ENCODE results near the gene POU2AF1. TPM values are rescaled to one million over a fixed set of nuclear protein-coding genes. Genes with fewer than 3 reads are reported as not detected.

Gene POU2AF1
- polyA plus RNA-seq, 1 donor (not counting 4 experiments of a cell fraction or from before 2014, with no cell fraction given): not detected

DNA sequence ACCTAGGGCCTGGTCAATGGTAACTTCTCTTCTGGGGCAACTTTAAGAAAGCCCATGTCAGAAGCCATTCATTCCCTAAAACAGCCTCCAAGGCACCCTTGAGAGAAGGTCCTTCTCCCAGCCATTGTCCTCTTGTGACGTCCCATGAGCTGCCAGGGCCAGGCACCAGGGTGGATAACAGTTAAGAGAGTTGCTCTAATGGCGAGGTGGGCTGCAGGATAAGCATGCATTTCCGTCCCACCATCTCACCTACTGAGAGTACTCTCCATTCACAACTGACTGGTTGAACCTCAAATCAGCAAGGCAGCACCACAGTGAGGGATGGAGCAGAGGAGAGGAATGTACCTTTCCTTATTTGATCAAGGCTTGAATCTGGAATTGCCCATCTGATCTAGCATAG lies 14.6 kb downstream of the POU2AF1 start:
- Histone ChIP-seq H3K27ac (ENCODE audit: control insufficient read depth, insufficient read depth, low read length) (no peak overlapping the region), H3K79me2 (ENCODE audit: control insufficient read depth, insufficient read depth, low read length) (no peaks in the 10 kb centered on the region), H3K9me1 (ENCODE audit: control insufficient read depth, extremely low read depth, insufficient read depth, low read length) (no peaks in the 10 kb centered on the region), H3K4me2 (ENCODE audit: control insufficient read depth, extremely low read depth, insufficient read depth, low read depth, low read length) (no peak overlapping the region), H2AFZ (ENCODE audit: control insufficient read depth, low read length) (no peak overlapping the region), H3K27me3 (ENCODE audit: control insufficient read depth, extremely low read depth, insufficient read depth, low read length) (peaks cover 6% of the 10 kb centered on the region), H3K9me3 (ENCODE audit: control insufficient read depth, low read depth, low read length) (no peaks in the 10 kb centered on the region), H3K4me3 (ENCODE audit: control insufficient read depth in 2 of 3, extremely low read depth in 1 of 3, insufficient read depth in 2 of 3, low read depth in 1 of 3, low read length in 3 of 3) (no peak overlapping the region), H3K36me3 (ENCODE audit: control insufficient read depth in 2 of 2, extremely low read depth in 1 of 2, insufficient read depth in 2 of 2, low read length in 2 of 2) (no peaks in the 10 kb centered on the region), H4K20me1 (ENCODE audit: control insufficient read depth, extremely low read depth, insufficient read depth, low read length) (no peaks in the 10 kb centered on the region), H3K4me1 (ENCODE audit: control insufficient read depth, extremely low read depth, insufficient read depth, low read length) (peaks cover 6% of the 10 kb centered on the region), H3K9ac (ENCODE audit: control insufficient read depth, extremely low read depth, insufficient read depth, low read length) (no peak overlapping the region)
- FAIRE-seq (no peak), DNase-seq (ENCODE audit: low read depth, low spot score) (no peak)
- dilution Hi-C loops (cut with MboI; ENCODE audit: extremely low pct_ligation_motif_present, low sequenced_read_pairs): no loop called here
- no peak for TF ChIP-seq EZH2 (IDR thresholded peaks at IDR 0.05; ENCODE audit: low read length)
- TF ChIP-seq, protein P1, sequence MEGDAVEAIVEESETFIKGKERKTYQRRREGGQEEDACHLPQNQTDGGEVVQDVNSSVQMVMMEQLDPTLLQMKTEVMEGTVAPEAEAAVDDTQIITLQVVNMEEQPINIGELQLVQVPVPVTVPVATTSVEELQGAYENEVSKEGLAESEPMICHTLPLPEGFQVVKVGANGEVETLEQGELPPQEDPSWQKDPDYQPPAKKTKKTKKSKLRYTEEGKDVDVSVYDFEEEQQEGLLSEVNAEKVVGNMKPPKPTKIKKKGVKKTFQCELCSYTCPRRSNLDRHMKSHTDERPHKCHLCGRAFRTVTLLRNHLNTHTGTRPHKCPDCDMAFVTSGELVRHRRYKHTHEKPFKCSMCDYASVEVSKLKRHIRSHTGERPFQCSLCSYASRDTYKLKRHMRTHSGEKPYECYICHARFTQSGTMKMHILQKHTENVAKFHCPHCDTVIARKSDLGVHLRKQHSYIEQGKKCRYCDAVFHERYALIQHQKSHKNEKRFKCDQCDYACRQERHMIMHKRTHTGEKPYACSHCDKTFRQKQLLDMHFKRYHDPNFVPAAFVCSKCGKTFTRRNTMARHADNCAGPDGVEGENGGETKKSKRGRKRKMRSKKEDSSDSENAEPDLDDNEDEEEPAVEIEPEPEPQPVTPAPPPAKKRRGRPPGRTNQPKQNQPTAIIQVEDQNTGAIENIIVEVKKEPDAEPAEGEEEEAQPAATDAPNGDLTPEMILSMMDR (optimal IDR thresholded peaks at IDR 0.05 in 1 of 3, IDR thresholded peaks at IDR 0.05 in 1 of 3, conservative IDR thresholded peaks at IDR 0.05 in 1 of 3; ENCODE audit: extremely low read depth in 1 of 3, insufficient read depth in 2 of 3, low read length in 3 of 3): no peak

DNA sequence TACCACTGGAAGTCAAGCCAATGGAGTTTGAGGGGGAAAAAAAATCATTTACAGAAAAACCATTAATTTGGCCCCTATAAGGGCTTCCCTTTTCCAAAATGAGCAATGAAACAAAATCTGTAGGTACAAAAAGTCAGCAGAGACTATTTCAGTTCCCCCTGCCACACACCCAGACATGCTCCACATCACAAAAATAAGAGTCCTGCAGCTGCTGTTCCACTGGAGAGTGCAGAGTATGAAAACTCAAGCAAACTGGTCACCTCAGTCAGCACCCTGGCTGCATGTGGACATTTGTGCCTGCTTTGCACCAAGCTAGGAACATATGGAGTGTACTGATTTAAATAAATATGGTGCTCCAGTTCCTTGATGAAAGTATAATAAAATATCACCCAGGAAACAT lies 15.1 kb downstream of the POU2AF1 start:
- Histone ChIP-seq H2AFZ (ENCODE audit: control insufficient read depth, low read length) (no peak overlapping the region), H4K20me1 (ENCODE audit: control insufficient read depth, extremely low read depth, insufficient read depth, low read length) (no peaks in the 10 kb centered on the region), H3K9me3 (ENCODE audit: control insufficient read depth, low read depth, low read length) (no peaks in the 10 kb centered on the region), H3K27me3 (ENCODE audit: control insufficient read depth, extremely low read depth, insufficient read depth, low read length) (peaks cover 6% of the 10 kb centered on the region), H3K27ac (ENCODE audit: control insufficient read depth, insufficient read depth, low read length) (no peak overlapping the region), H3K4me3 (ENCODE audit: control insufficient read depth in 2 of 3, extremely low read depth in 1 of 3, insufficient read depth in 2 of 3, low read depth in 1 of 3, low read length in 3 of 3) (no peak overlapping the region), H3K36me3 (ENCODE audit: control insufficient read depth in 2 of 2, extremely low read depth in 1 of 2, insufficient read depth in 2 of 2, low read length in 2 of 2) (no peaks in the 10 kb centered on the region), H3K9ac (ENCODE audit: control insufficient read depth, extremely low read depth, insufficient read depth, low read length) (no peak overlapping the region), H3K9me1 (ENCODE audit: control insufficient read depth, extremely low read depth, insufficient read depth, low read length) (no peaks in the 10 kb centered on the region), H3K4me1 (ENCODE audit: control insufficient read depth, extremely low read depth, insufficient read depth, low read length) (peaks cover 6% of the 10 kb centered on the region), H3K4me2 (ENCODE audit: control insufficient read depth, extremely low read depth, insufficient read depth, low read depth, low read length) (no peak overlapping the region), H3K79me2 (ENCODE audit: control insufficient read depth, insufficient read depth, low read length) (no peaks in the 10 kb centered on the region)
- FAIRE-seq (no peak), DNase-seq (ENCODE audit: low read depth, low spot score) (no peak)
- dilution Hi-C loops (cut with MboI; ENCODE audit: extremely low pct_ligation_motif_present, low sequenced_read_pairs): no loop called here
- no peak for TF ChIP-seq EZH2 (IDR thresholded peaks at IDR 0.05; ENCODE audit: low read length)
- TF ChIP-seq, protein P1 (optimal IDR thresholded peaks at IDR 0.05 in 1 of 3, IDR thresholded peaks at IDR 0.05 in 1 of 3, conservative IDR thresholded peaks at IDR 0.05 in 1 of 3; ENCODE audit: extremely low read depth in 1 of 3, insufficient read depth in 2 of 3, low read length in 3 of 3): no peak

All from keratinocyte (primary cell).